Keratinocyte (primary cell): ENCODE data around the gene SF3A2. TPM values are rescaled to one million over a fixed set of nuclear protein-coding genes. Genes with fewer than 3 reads are reported as not detected.

Experiments used
- DNase-seq: peaks from one replicate; pipeline ENCODE4 v3.0.0-alpha.2; 2011; ENCODE audit warnings: low read depth, missing footprints, low spot score
- FAIRE-seq: peaks from 2 replicates; lab custom pipeline; 2011; peaks lifted over from hg19 to GRCh38; lab: Jason Lieb, UNC
- H2AFZ ChIP-seq: 2 replicates; pipeline ENCODE4 v1.6.0; 2012; ENCODE audit warnings: low read length, control low read depth, inconsistent platforms; ENCODE audit not compliant: control insufficient read depth
- H3K27ac ChIP-seq: 2 replicates; pipeline ENCODE4 v1.5.1; 2011; ENCODE audit warnings: low read length; ENCODE audit not compliant: control insufficient read depth, insufficient read depth
- H3K27me3 ChIP-seq: 3 replicates; pipeline ENCODE4 v1.6.0; 2011; ENCODE audit warnings: low read length; ENCODE audit not compliant: control insufficient read depth, insufficient read depth; ENCODE audit errors: extremely low read depth
- H3K36me3 ChIP-seq, 2 experiments: 2 replicates in 1 of 2; 3 replicates in 1 of 2; pipeline ENCODE4 v1.5.1; 2011; ENCODE audit warnings: low read length in 2 of 2, mild to moderate bottlenecking in 1 of 2; ENCODE audit not compliant: control insufficient read depth in 2 of 2, insufficient read depth in 2 of 2; ENCODE audit errors: extremely low read depth in 1 of 2
- H3K4me1 ChIP-seq: 3 replicates; pipeline ENCODE4 v1.5.1; 2011; ENCODE audit warnings: low read length; ENCODE audit not compliant: control insufficient read depth, insufficient read depth; ENCODE audit errors: extremely low read depth
- H3K4me2 ChIP-seq: 3 replicates; pipeline ENCODE4 v1.6.0; 2011; ENCODE audit warnings: low read depth, low read length; ENCODE audit not compliant: control insufficient read depth, insufficient read depth; ENCODE audit errors: extremely low read depth
- H3K4me3 ChIP-seq, 3 experiments: fragments of 200-600 bp in 1 of 3; sonication (generic) in 1 of 3; 2 replicates in 2 of 3; 3 replicates in 1 of 3; pipeline ENCODE4 v1.5.1; 2011 to 2016; ENCODE audit warnings: low read length in 3 of 3, mild to moderate bottlenecking in 3 of 3, control low read depth in 2 of 3, inconsistent platforms in 1 of 3, low read depth in 1 of 3, mixed read lengths in 1 of 3, mixed run types in 1 of 3, moderate library complexity in 1 of 3; ENCODE audit not compliant: control insufficient read depth in 2 of 3, insufficient read depth in 2 of 3; ENCODE audit errors: extremely low read depth in 1 of 3
- H3K79me2 ChIP-seq: 2 replicates; pipeline ENCODE4 v1.6.0; 2012; ENCODE audit warnings: low read length; ENCODE audit not compliant: control insufficient read depth, insufficient read depth
- H3K9ac ChIP-seq: 3 replicates; pipeline ENCODE4 v1.6.0; 2011; ENCODE audit warnings: low read length; ENCODE audit not compliant: control insufficient read depth, insufficient read depth; ENCODE audit errors: extremely low read depth
- H3K9me1 ChIP-seq: 3 replicates; pipeline ENCODE4 v1.6.0; 2011; ENCODE audit warnings: low read length; ENCODE audit not compliant: control insufficient read depth, insufficient read depth; ENCODE audit errors: extremely low read depth
- H3K9me3 ChIP-seq: 2 replicates; pipeline ENCODE4 v1.5.1; 2012; ENCODE audit warnings: low read depth, low read length; ENCODE audit not compliant: control insufficient read depth
- H4K20me1 ChIP-seq: 3 replicates; pipeline ENCODE4 v1.6.0; 2011; ENCODE audit warnings: low read length; ENCODE audit not compliant: control insufficient read depth, insufficient read depth; ENCODE audit errors: extremely low read depth
- EZH2 ChIP-seq: IDR thresholded peaks from one replicate; pipeline ENCODE4 v1.6.1; 2012; ENCODE audit warnings: inconsistent platforms, mild to moderate bottlenecking, low read length, moderate library complexity
- dilution Hi-C: fragments of 300-500 bp; cut with MboI; formaldehyde crosslinking; loops from one replicate; pipeline ENCODE4 v1.7.0; 2020; ENCODE audit warnings: low sequenced_read_pairs; ENCODE audit not compliant: extremely low pct_ligation_motif_present
- polyA plus RNA-seq, 5 experiments: library from polyadenylated mRNA; depleted of rRNA in 3 of 5; stranded (reverse) in 3 of 5; stranded (forward) in 1 of 5; unstranded in 1 of 5; fragments of >200 nt; gene quantifications; 1 replicate in 1 of 5; 2 replicates in 3 of 5; 3 replicates in 1 of 5; pipeline versions ENCODE4 v1.2.1 to v1.2.3, GENCODE V29; 2011 to 2012; ENCODE audit warnings: missing spikeins in 2 of 5, low read depth in 1 of 5, low replicate concordance in 1 of 5
- TF ChIP-seq, protein P1 (sequence below), 3 experiments: IDR thresholded peaks in 1 of 3; conservative IDR thresholded peaks in 1 of 3; optimal IDR thresholded peaks in 1 of 3; 2 replicates in 2 of 3; 3 replicates in 1 of 3; pipeline versions ENCODE3 to v1.5.1; 2011; ENCODE audit warnings: low read length in 3 of 3, mild to moderate bottlenecking in 3 of 3, moderate library complexity in 2 of 3, control low read depth in 1 of 3, inconsistent platforms in 1 of 3; ENCODE audit not compliant: insufficient read depth in 2 of 3; ENCODE audit errors: extremely low read depth in 1 of 3

The SF3A2 gene
- polyA plus RNA-seq, 1 donor (not counting 4 experiments of a cell fraction or from before 2014, with no cell fraction given), result 4.7 TPM

DNA sequence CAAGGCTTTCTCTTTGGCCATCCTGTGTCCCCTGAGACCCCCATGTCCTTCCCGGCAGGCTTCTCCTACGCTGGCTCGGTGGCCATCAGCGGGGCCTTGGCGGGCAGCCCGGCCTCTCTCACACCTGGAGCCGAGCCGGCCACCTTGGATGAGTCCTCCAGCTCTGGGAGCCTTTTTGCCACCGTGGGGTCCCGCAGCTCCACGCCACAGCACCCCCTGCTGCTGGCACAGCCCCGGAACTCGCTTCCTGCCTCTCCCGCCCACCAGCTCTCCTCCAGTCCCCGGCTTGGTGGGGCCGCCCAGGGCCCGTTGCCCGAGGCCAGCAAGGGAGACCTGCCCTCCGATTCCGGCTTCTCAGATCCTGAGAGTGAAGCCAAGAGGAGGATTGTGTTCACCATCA lies 14.7 kb upstream of the SF3A2 start:
- Histone ChIP-seq H3K36me3 (peaks cover 20 to 29% of the 10 kb centered on the region in 2 experiments), H3K4me3 (no peak overlapping the region), H3K9me1 (no peaks in the 10 kb centered on the region), H2AFZ (no peak overlapping the region), H3K4me2 (no peak overlapping the region), H4K20me1 (peaks cover 4% of the 10 kb centered on the region), H3K27me3 (no peaks in the 10 kb centered on the region), H3K4me1 (no peaks in the 10 kb centered on the region), H3K79me2 (no peaks in the 10 kb centered on the region), H3K9me3 (no peaks in the 10 kb centered on the region), H3K27ac (no peak overlapping the region), H3K9ac (no peak overlapping the region)
- dilution Hi-C loops, result no loop called here
- no peak for DNase-seq
- TF ChIP-seq, protein P1, sequence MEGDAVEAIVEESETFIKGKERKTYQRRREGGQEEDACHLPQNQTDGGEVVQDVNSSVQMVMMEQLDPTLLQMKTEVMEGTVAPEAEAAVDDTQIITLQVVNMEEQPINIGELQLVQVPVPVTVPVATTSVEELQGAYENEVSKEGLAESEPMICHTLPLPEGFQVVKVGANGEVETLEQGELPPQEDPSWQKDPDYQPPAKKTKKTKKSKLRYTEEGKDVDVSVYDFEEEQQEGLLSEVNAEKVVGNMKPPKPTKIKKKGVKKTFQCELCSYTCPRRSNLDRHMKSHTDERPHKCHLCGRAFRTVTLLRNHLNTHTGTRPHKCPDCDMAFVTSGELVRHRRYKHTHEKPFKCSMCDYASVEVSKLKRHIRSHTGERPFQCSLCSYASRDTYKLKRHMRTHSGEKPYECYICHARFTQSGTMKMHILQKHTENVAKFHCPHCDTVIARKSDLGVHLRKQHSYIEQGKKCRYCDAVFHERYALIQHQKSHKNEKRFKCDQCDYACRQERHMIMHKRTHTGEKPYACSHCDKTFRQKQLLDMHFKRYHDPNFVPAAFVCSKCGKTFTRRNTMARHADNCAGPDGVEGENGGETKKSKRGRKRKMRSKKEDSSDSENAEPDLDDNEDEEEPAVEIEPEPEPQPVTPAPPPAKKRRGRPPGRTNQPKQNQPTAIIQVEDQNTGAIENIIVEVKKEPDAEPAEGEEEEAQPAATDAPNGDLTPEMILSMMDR (optimal IDR thresholded peaks at IDR 0.05 in 1 of 3, IDR thresholded peaks at IDR 0.05 in 1 of 3, conservative IDR thresholded peaks at IDR 0.05 in 1 of 3; ENCODE audit: extremely low read depth in 1 of 3, insufficient read depth in 2 of 3, low read length in 3 of 3), result peak in 1 of 3 experiments; percentile 14
- no peak for TF ChIP-seq EZH2
- FAIRE-seq, result no peak

DNA sequence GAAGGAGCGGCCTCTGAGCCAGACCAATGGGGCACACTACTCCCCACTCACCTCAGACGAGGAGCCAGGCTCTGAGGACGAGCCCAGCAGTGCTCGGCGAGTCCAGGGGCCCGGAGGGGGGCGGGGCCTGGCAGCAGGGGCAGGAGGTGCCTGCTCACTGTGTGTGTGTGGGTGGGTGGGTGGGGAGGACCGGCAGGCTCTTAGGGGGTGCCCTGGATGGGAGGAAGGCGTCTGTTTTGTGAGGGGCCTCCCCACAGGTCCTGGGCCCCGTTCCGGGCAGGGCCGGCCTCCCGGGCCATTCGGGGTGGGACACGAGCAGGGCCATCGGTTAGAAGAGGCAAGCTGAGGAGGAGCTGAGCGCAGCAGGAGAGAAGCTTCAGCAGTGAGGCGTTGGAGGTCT lies 13.2 kb upstream of the SF3A2 start:
- DNase-seq, result no peak
- no peak overlapping the region for H3K27ac ChIP-seq
- no peaks in the 10 kb centered on the region for H3K27me3 ChIP-seq
- no peak overlapping the region for H2AFZ ChIP-seq
- no peaks in the 10 kb centered on the region for H3K9me1 ChIP-seq
- dilution Hi-C loops, result no loop called here
- no peak overlapping the region for H3K4me3 ChIP-seq
- H3K4me1 ChIP-seq, result no peaks in the 10 kb centered on the region
- TF ChIP-seq, protein P1 (optimal IDR thresholded peaks at IDR 0.05 in 1 of 3, IDR thresholded peaks at IDR 0.05 in 1 of 3, conservative IDR thresholded peaks at IDR 0.05 in 1 of 3; ENCODE audit: extremely low read depth in 1 of 3, insufficient read depth in 2 of 3, low read length in 3 of 3), result no peak
- TF ChIP-seq EZH2, result no peak
- H3K4me2 ChIP-seq, result no peak overlapping the region
- no peaks in the 10 kb centered on the region for H3K9me3 ChIP-seq
- H4K20me1 ChIP-seq, result peaks cover 4% of the 10 kb centered on the region
- no peak for FAIRE-seq
- H3K36me3 ChIP-seq, result peaks cover 20 to 26% of the 10 kb centered on the region in 2 experiments
- H3K9ac ChIP-seq, result no peak overlapping the region
- H3K79me2 ChIP-seq, result no peaks in the 10 kb centered on the region
